ENCODE measurements around the gene INMT.

DNA sequence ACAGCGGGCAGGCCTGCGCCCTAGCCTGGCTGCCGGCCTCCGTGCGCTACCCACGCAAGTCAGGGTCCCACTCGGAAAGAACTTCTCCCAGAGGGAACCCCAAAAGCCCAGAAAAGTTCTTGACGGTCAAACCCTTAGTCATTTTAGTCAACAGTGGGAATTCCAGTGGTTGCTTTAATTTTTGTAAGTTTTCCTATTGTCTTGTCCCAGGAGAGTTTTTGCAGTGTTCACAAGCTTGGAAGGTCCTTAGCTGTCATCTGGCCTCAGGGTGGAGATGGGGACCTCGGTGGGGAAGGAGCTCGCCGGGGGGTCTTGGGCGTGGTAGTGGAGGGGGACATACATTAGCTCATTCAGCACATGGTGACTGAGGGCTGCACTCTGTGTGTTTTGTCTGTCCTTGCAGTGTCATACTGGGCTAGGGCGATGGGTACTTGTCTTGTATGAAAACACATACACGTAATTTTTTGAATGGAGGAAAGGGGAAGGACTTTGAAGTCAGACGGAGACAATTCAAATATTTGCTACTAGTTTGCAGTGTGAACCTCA lies 20.0 kb downstream of the INMT start:
- TF ChIP-seq POLR2AphosphoS5 (IDR thresholded peaks at IDR 0.05; ENCODE audit: low read depth) = no peak
- TF ChIP-seq, protein P1, sequence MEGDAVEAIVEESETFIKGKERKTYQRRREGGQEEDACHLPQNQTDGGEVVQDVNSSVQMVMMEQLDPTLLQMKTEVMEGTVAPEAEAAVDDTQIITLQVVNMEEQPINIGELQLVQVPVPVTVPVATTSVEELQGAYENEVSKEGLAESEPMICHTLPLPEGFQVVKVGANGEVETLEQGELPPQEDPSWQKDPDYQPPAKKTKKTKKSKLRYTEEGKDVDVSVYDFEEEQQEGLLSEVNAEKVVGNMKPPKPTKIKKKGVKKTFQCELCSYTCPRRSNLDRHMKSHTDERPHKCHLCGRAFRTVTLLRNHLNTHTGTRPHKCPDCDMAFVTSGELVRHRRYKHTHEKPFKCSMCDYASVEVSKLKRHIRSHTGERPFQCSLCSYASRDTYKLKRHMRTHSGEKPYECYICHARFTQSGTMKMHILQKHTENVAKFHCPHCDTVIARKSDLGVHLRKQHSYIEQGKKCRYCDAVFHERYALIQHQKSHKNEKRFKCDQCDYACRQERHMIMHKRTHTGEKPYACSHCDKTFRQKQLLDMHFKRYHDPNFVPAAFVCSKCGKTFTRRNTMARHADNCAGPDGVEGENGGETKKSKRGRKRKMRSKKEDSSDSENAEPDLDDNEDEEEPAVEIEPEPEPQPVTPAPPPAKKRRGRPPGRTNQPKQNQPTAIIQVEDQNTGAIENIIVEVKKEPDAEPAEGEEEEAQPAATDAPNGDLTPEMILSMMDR (IDR thresholded peaks at IDR 0.05; ENCODE audit: insufficient read depth, low read length) = no peak
- TF ChIP-seq, protein P2, sequence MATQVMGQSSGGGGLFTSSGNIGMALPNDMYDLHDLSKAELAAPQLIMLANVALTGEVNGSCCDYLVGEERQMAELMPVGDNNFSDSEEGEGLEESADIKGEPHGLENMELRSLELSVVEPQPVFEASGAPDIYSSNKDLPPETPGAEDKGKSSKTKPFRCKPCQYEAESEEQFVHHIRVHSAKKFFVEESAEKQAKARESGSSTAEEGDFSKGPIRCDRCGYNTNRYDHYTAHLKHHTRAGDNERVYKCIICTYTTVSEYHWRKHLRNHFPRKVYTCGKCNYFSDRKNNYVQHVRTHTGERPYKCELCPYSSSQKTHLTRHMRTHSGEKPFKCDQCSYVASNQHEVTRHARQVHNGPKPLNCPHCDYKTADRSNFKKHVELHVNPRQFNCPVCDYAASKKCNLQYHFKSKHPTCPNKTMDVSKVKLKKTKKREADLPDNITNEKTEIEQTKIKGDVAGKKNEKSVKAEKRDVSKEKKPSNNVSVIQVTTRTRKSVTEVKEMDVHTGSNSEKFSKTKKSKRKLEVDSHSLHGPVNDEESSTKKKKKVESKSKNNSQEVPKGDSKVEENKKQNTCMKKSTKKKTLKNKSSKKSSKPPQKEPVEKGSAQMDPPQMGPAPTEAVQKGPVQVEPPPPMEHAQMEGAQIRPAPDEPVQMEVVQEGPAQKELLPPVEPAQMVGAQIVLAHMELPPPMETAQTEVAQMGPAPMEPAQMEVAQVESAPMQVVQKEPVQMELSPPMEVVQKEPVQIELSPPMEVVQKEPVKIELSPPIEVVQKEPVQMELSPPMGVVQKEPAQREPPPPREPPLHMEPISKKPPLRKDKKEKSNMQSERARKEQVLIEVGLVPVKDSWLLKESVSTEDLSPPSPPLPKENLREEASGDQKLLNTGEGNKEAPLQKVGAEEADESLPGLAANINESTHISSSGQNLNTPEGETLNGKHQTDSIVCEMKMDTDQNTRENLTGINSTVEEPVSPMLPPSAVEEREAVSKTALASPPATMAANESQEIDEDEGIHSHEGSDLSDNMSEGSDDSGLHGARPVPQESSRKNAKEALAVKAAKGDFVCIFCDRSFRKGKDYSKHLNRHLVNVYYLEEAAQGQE (IDR thresholded peaks at IDR 0.05; ENCODE audit: insufficient replicate concordance, low read depth) = no peak
- no peak for TF ChIP-seq GABPA (IDR thresholded peaks at IDR 0.05; ENCODE audit: low read depth)
- no peak for TF ChIP-seq SPI1 (IDR thresholded peaks at IDR 0.05; ENCODE audit: borderline replicate concordance, low read depth)

All from HL-60 (cell line).